GM23338 (cell line): Measurements from ENCODE around the gene SMOC2.

ENCODE experiments used
- CREB1 ChIP-seq: fragments of 250-450 bp; sonication (Bioruptor Pico); IDR thresholded peaks from 2 replicates; pipeline ENCODE4 v1.5.0; 2020; ENCODE audit warnings: low read depth, mild to moderate bottlenecking, moderate library complexity
- CTCF ChIP-seq, 2 experiments: fragments of 200-600 bp in 1 of 2; sonication (generic) in 1 of 2; conservative IDR thresholded peaks; 2 replicates each; pipeline versions ENCODE4 v1.5.1 to v1.6.1; 2016 to 2017; ENCODE audit warnings: antibody characterized with exemption in 2 of 2, low read depth in 2 of 2, mild to moderate bottlenecking in 2 of 2, moderate library complexity in 1 of 2
- EZH2 ChIP-seq: fragments of 200-600 bp; sonication (generic); IDR thresholded peaks from one replicate; pipeline ENCODE4 v1.8.0; 2017; ENCODE audit warnings: antibody characterized with exemption, mild to moderate bottlenecking, low read depth; ENCODE audit not compliant: unreplicated experiment

GRCh38 chr6:168518348-168518745, 77.4 kb downstream of the SMOC2 start:
- TF ChIP-seq CTCF (conservative IDR thresholded peaks at IDR 0.05; ENCODE audit: low read depth in 2 of 2) (no peak), CREB1 (no peak), EZH2 (no peak)
